GM12878 (cell line): Measurements from ENCODE around the gene CHP2. TPM values are rescaled to one million over a fixed set of nuclear protein-coding genes. Genes with fewer than 3 reads are reported as not detected.

Source experiments
- ATAC-seq: fragments of 200-7000 bp; cut with Tn5 transposase; 3 replicates; pipeline ENCODE4 v1.9.1; 2020; ENCODE audit warnings: mild to moderate bottlenecking, moderate library complexity
- Bru-seq: library from RNA; stranded (reverse); fragments of 400-500 nt; gene quantifications from one replicate; lab custom pipeline; 2021; lab: Mats Ljungman, UMichigan
- BruChase-seq, 2 experiments: library from RNA; stranded (reverse); fragments of 400-500 nt; gene quantifications; one replicate each; lab custom pipeline; 2021; lab: Mats Ljungman, UMichigan
- BruUV-seq: library from RNA; stranded (reverse); fragments of 400-500 nt; replicated peaks from 2 replicates; lab custom pipeline; 2021; lab: Mats Ljungman, UMichigan
- CTCF ChIA-PET: fragments of 300-600 bp; sonication (Branson Sonifier 250); formaldehyde crosslinking; extraction: SDS; loops from one replicate; lab custom pipeline; 2021; ENCODE audit warnings: inconsistent platforms; lab: Yijun Ruan, JAX
- POLR2A ChIA-PET: fragments of 350-600 bp; formaldehyde crosslinking; extraction: SDS; loops from one replicate; lab custom pipeline; 2021; ENCODE audit warnings: inconsistent platforms; lab: Charles Lee
- RAD21 ChIA-PET: fragments of 300-600 bp; sonication (Branson Sonifier 250); formaldehyde crosslinking; loops from one replicate; lab custom pipeline; 2023; ENCODE audit warnings: antibody characterized with exemption; ENCODE audit not compliant: unreplicated experiment; lab: Charles Lee
- SMC1A ChIA-PET: fragments of 300-600 bp; sonication (Branson Sonifier 250); formaldehyde crosslinking; loops from one replicate; lab custom pipeline; 2023; ENCODE audit not compliant: unreplicated experiment, uncharacterized antibody; lab: Charles Lee
- DNase-seq: peaks from one replicate; pipeline ENCODE4 v3.0.0-alpha.2; 2011; ENCODE audit warnings: low read depth, low spot score
- FAIRE-seq: peaks from 3 replicates; lab custom pipeline; 2011; peaks lifted over from hg19 to GRCh38; lab: Jason Lieb, UNC
- H2AFZ ChIP-seq: 2 replicates; pipeline ENCODE4 v1.6.0; 2011; ENCODE audit warnings: low read depth, low read length, control low read depth; ENCODE audit not compliant: control insufficient read depth
- H3K27ac ChIP-seq: 2 replicates; pipeline ENCODE4 v1.5.1; 2011; ENCODE audit warnings: control low read depth; ENCODE audit not compliant: control insufficient read depth, insufficient read depth
- H3K27me3 ChIP-seq, 2 experiments: replicated peaks in 1 of 2; 2 replicates each; pipeline versions ENCODE4 v1.6.0 to v1.6.1; 2011; ENCODE audit warnings: low read length in 1 of 2; ENCODE audit not compliant: control insufficient read depth in 2 of 2, insufficient read depth in 2 of 2
- H3K36me3 ChIP-seq, 2 experiments: 2 replicates each; pipeline ENCODE4 v1.5.1; 2011; ENCODE audit warnings: low read length in 1 of 2; ENCODE audit not compliant: control insufficient read depth in 2 of 2, insufficient read depth in 2 of 2
- H3K4me1 ChIP-seq: 2 replicates; pipeline ENCODE4 v1.6.1; 2011; ENCODE audit warnings: mild to moderate bottlenecking, low read length, moderate library complexity, mixed read lengths; ENCODE audit not compliant: control insufficient read depth, insufficient read depth
- H3K4me2 ChIP-seq: 2 replicates; pipeline ENCODE4 v1.6.0; 2011; ENCODE audit warnings: control low read depth; ENCODE audit not compliant: control insufficient read depth, insufficient read depth
- H3K4me3 ChIP-seq: fragments of 200-600 bp; sonication (generic); 2 replicates; pipeline ENCODE4 v1.5.1; 2016
- H3K79me2 ChIP-seq: 2 replicates; pipeline ENCODE4 v1.6.0; 2011; ENCODE audit warnings: low read length; ENCODE audit not compliant: control insufficient read depth, insufficient read depth
- H3K9ac ChIP-seq: 2 replicates; pipeline ENCODE4 v1.8.0; 2011; ENCODE audit warnings: low read length, control low read depth, mixed read lengths; ENCODE audit not compliant: control insufficient read depth, insufficient read depth
- H3K9me3 ChIP-seq: replicated peaks from 3 replicates; pipeline ENCODE4 v1.5.1; 2011; ENCODE audit warnings: mild to moderate bottlenecking, low read length; ENCODE audit not compliant: control insufficient read depth, insufficient read depth
- H4K20me1 ChIP-seq: 2 replicates; pipeline ENCODE4 v1.6.0; 2011; ENCODE audit not compliant: control insufficient read depth, insufficient read depth
- ATF7 ChIP-seq: fragments of 450-650 bp; IDR thresholded peaks from 2 replicates; pipeline ENCODE4 v1.6.1; 2016; ENCODE audit warnings: low read depth, mild to moderate bottlenecking
- BCLAF1 ChIP-seq: fragments of 450-650 bp; IDR thresholded peaks from 2 replicates; pipeline ENCODE4 v1.6.1; 2017; ENCODE audit warnings: antibody characterized with exemption, mild to moderate bottlenecking, moderate library complexity
- BHLHE40 ChIP-seq, 2 experiments: fragments of 450-650 bp in 1 of 2; IDR thresholded peaks; 2 replicates each; pipeline ENCODE4 v1.6.1; 2011 to 2017; ENCODE audit warnings: low read depth in 2 of 2, borderline replicate concordance in 1 of 2, improper control_type of control experiment in 1 of 2, low read length in 1 of 2, mild to moderate bottlenecking in 1 of 2
- CREB1 ChIP-seq: IDR thresholded peaks from 2 replicates; pipeline ENCODE4 v1.6.1; 2012; ENCODE audit warnings: low read depth, mild to moderate bottlenecking, inconsistent platforms
- LARP7 ChIP-seq: fragments of 450-650 bp; IDR thresholded peaks from 2 replicates; pipeline ENCODE4 v1.6.1; 2017; ENCODE audit warnings: mild to moderate bottlenecking
- MEF2B ChIP-seq: fragments of 450-650 bp; IDR thresholded peaks from 2 replicates; pipeline ENCODE4 v1.6.1; 2018; ENCODE audit warnings: mild to moderate bottlenecking, moderate library complexity; ENCODE audit not compliant: partially characterized antibody, poor library complexity, severe bottlenecking
- PML ChIP-seq: IDR thresholded peaks from 2 replicates; pipeline ENCODE4 v1.6.1; 2012; ENCODE audit warnings: low read length, inconsistent platforms
- RELB ChIP-seq: fragments of 450-650 bp; IDR thresholded peaks from 2 replicates; pipeline ENCODE4 v1.6.1; 2017; ENCODE audit warnings: low read depth, mild to moderate bottlenecking, moderate library complexity
- ZNF622 ChIP-seq: fragments of 450-650 bp; IDR thresholded peaks from 2 replicates; pipeline ENCODE4 v1.6.1; 2017; ENCODE audit warnings: mild to moderate bottlenecking, inconsistent platforms
- WGBS: methylation state at CpG from one replicate; pipeline ENCODE4 v1.1.6; 2016; ENCODE audit warnings: low lambda C conversion rate; ENCODE audit not compliant: insufficient replicate concordance, insufficient coverage; ENCODE audit errors: missing lambda C conversion rate; 5-methylcytosine and 5-hydroxymethylcytosine counted together
- in situ Hi-C: fragments of 300-500 bp; cut with MboI; formaldehyde crosslinking; loops from 9 replicates; pipeline ENCODE4 v1.14.3; 2018; ENCODE audit warnings: mixed read lengths
- intact Hi-C: fragments of 100-400 bp; cut with micrococcal nuclease; formaldehyde crosslinking; loops from one replicate; pipeline ENCODE4 v1.14.2; 2022; ENCODE audit not compliant: unreplicated experiment
- long read RNA-seq, 2 experiments: library from polyadenylated mRNA; unstranded; transcript quantifications; one replicate each; pipeline ENCODE4 v2.0.0, GENCODE V29; 2019 to 2020
- polyA minus RNA-seq, 3 experiments: library from RNA; depleted of rRNA, polyadenylated mRNA; stranded (reverse); fragments of >200 nt; gene quantifications; 2 replicates each; pipeline ENCODE4 v1.2.3, GENCODE V29; 2011
- polyA plus RNA-seq, 11 experiments: library from polyadenylated mRNA; depleted of rRNA in 4 of 11; unstranded in 6 of 11; stranded (reverse) in 5 of 11; fragments of >200 nt; fragmentation: Nextera tagmentation in 4 of 11; fragmentation: Illumina TruSeq in 1 of 11; extraction: Ambion mirVana in 4 of 11; extraction: Trizol in 1 of 11; gene quantifications; 1 replicate in 1 of 11; 2 replicates in 10 of 11; pipeline versions ENCODE4 v1.2.1 to v1.2.3, GENCODE V29; 2011 to 2016; ENCODE audit warnings: inconsistent platforms in 2 of 11, missing spikeins in 2 of 11, low read depth in 1 of 11
- total RNA-seq, 4 experiments: library from RNA; depleted of rRNA in 3 of 4; stranded (reverse); fragments of >200 nt in 3 of 4; fragmentation: Illumina TruSeq in 1 of 4; extraction: Trizol in 1 of 4; gene quantifications; 2 replicates each; pipeline versions ENCODE4 v1.2.1 to v1.2.3, GENCODE V29; 2013 to 2021

The CHP2 gene
- not detected in 2 replicates for total RNA-seq (2013; cell fraction: nucleolus; rRNA removed)
- not detected in 2 replicates for total RNA-seq (2014; rRNA removed)
- total RNA-seq (2014; rRNA removed; fragmentation: Illumina TruSeq; extraction: Trizol), result not detected in 2 replicates
- 0.08 TPM in 1 of 2 replicates, not detected in the other for total RNA-seq (2021)
- polyA plus RNA-seq (2011; ENCODE audit: low read depth), result not detected
- polyA plus RNA-seq (2011; rRNA removed), result not detected in 2 replicates
- not detected in 2 replicates for polyA plus RNA-seq (2011; cell fraction: cytosol; rRNA removed)
- polyA plus RNA-seq (2011; cell fraction: nucleus; rRNA removed), result not detected in 2 replicates
- polyA plus RNA-seq (2012), result not detected in 2 replicates
- polyA plus RNA-seq (2014; fragmentation: Illumina TruSeq; extraction: Trizol), result not detected in 2 replicates
- not detected for polyA plus RNA-seq (2014; fragmentation: Nextera tagmentation; extraction: Ambion mirVana)
- not detected in 2 replicates for polyA plus RNA-seq (2014; rRNA removed)
- not detected for polyA plus RNA-seq (2016; fragmentation: Nextera tagmentation; extraction: Ambion mirVana)
- polyA minus RNA-seq (2011; rRNA and poly(A)+ RNA removed), result not detected in 2 replicates
- not detected in 2 replicates for polyA minus RNA-seq (2011; cell fraction: cytosol; rRNA and poly(A)+ RNA removed)
- polyA minus RNA-seq (2011; cell fraction: nucleus; rRNA and poly(A)+ RNA removed), result not detected in 2 replicates
- not detected for Bru-seq, nascent RNA
- not detected for BruChase-seq, experiment 1, labeled RNA remaining after a 6-hour chase
- BruChase-seq, experiment 2, labeled RNA remaining after a 2-hour chase, result not detected
- long read RNA-seq, experiment 1, result 0 reads
- long read RNA-seq, experiment 2, result 0 reads

GRCh38 chr16:23754594-23755483, at the start of gene CHP2:
CHP2 (plus strand) TSS chr16:23755026; CDS start chr16:23755050, 24 bp downstream.
- H3K9me3 ChIP-seq, result no peaks in the 10 kb centered on the region
- no TSS peak for BruUV-seq
- no peak within 1 kb of the TSS for H3K4me3 ChIP-seq
- no peaks in the 10 kb centered on the region for H3K4me1 ChIP-seq
- no peak for TF ChIP-seq ATF7
- TF ChIP-seq ZNF622, result no peak
- TF ChIP-seq LARP7, result no peak
- peak; percentile 79 for TF ChIP-seq MEF2B
- no peak for TF ChIP-seq CREB1
- TF ChIP-seq BHLHE40 (IDR thresholded peaks at IDR 0.05; ENCODE audit: borderline replicate concordance in 1 of 2, low read depth in 2 of 2, low read length in 1 of 2), result peak in 1 of 2 experiments; percentile 20; a peak in 1 of 4 replicates
- no peak for TF ChIP-seq BCLAF1
- no peak for TF ChIP-seq PML
- TF ChIP-seq RELB, result no peak
- in situ Hi-C loops (no loop called here), intact Hi-C loops (no loop called here)
- H3K79me2 ChIP-seq, result no peaks in the 10 kb centered on the region
- FAIRE-seq, result no peak
- RAD21 ChIA-PET, result no interaction called here
- H4K20me1 ChIP-seq, result no peaks in the 10 kb centered on the region
- DNase-seq, result no peak
- peak within 1 kb of the TSS; percentile 25; the same call in 1 of the 2 replicates for H3K4me2 ChIP-seq
- no peak for ATAC-seq
- CTCF ChIA-PET, result no interaction called here
- no peak within 1 kb of the TSS for H2AFZ ChIP-seq
- SMC1A ChIA-PET, result no interaction called here
- POLR2A ChIA-PET, result no interaction called here
- H3K27me3 ChIP-seq, result peaks cover 0 to 10% of the 10 kb centered on the region in 2 experiments
- WGBS, result 23% methylated on average over 53 of the region's 80 CpGs
- H3K36me3 ChIP-seq, result no peaks in the 10 kb centered on the region
- no peak within 1 kb of the TSS for H3K9ac ChIP-seq
- H3K27ac ChIP-seq, result no peak within 1 kb of the TSS
